HEK293 (cell line): ENCODE data around the gene SH3GLB2.

Source experiments
- CTCF ChIA-PET: fragments of 350-600 bp; formaldehyde crosslinking; extraction: SDS; loops from one replicate; lab custom pipeline; 2021; ENCODE audit warnings: antibody characterized with exemption; lab: Yijun Ruan, JAX
- POLR2A ChIA-PET: fragments of 300-600 bp; formaldehyde crosslinking; extraction: SDS; loops from one replicate; lab custom pipeline; 2020; ENCODE audit warnings: antibody characterized with exemption, inconsistent platforms; lab: Yijun Ruan, JAX
- H3K27ac ChIP-seq: fragments of 200-500 bp; sonication (Bioruptor generic); 2 replicates; pipeline ENCODE4 v1.5.1; 2014; ENCODE audit warnings: low read depth, low read length, control low read depth, inconsistent platforms; ENCODE audit errors: extremely low read depth
- H3K36me3 ChIP-seq, 2 experiments: fragments of 200-500 bp in 1 of 2; sonication (Bioruptor generic) in 1 of 2; 1 replicate in 1 of 2; 2 replicates in 1 of 2; pipeline ENCODE4 v1.5.1; 2014 to 2017; ENCODE audit warnings: inconsistent platforms in 2 of 2, low read length in 2 of 2; ENCODE audit not compliant: control insufficient read depth in 2 of 2, insufficient read depth in 1 of 2
- H3K4me1 ChIP-seq: fragments of 200-500 bp; sonication (Bioruptor generic); 2 replicates; pipeline ENCODE4 v1.5.1; 2014; ENCODE audit warnings: mild to moderate bottlenecking, low read length, inconsistent platforms; ENCODE audit not compliant: control insufficient read depth, insufficient read depth
- H3K4me3 ChIP-seq: 2 replicates; pipeline ENCODE4 v1.5.1; 2011; ENCODE audit warnings: low read depth, mild to moderate bottlenecking, control low read depth, low read length, moderate library complexity
- H3K9me3 ChIP-seq: fragments of 200-500 bp; sonication (Bioruptor generic); 2 replicates; pipeline ENCODE4 v1.5.1; 2014; ENCODE audit warnings: low read depth, low read length, inconsistent platforms; ENCODE audit not compliant: control insufficient read depth, insufficient read depth
- GLI4 ChIP-seq: fragments of 450-650 bp; formaldehyde crosslinking; IDR thresholded peaks from 2 replicates; pipeline ENCODE4 v1.5.1; 2016; ENCODE audit warnings: missing biosample characterization, missing genetic modification characterization
- GLIS1 ChIP-seq: fragments of 450-650 bp; formaldehyde crosslinking; IDR thresholded peaks from 2 replicates; pipeline ENCODE4 v1.5.1; 2016; ENCODE audit warnings: missing biosample characterization, missing genetic modification characterization
- KLF10 ChIP-seq: fragments of 450-650 bp; IDR thresholded peaks from 2 replicates; pipeline ENCODE4 v1.5.1; 2018; ENCODE audit warnings: missing biosample characterization, mild to moderate bottlenecking, missing genetic modification characterization
- KLF8 ChIP-seq: fragments of 450-650 bp; formaldehyde crosslinking; IDR thresholded peaks from 2 replicates; pipeline ENCODE4 v1.5.1; 2016; ENCODE audit warnings: missing biosample characterization, missing genetic modification characterization
- MEIS1 ChIP-seq: sonication (generic); formaldehyde crosslinking; IDR thresholded peaks from 2 replicates; pipeline ENCODE4 v1.8.1; 2022; ENCODE audit warnings: missing genetic modification reagents, mild to moderate bottlenecking, borderline replicate concordance
- OVOL3 ChIP-seq: fragments of 450-650 bp; formaldehyde crosslinking; IDR thresholded peaks from 2 replicates; pipeline ENCODE4 v1.5.1; 2016; ENCODE audit warnings: missing biosample characterization, missing genetic modification characterization
- REPIN1 ChIP-seq: fragments of 450-650 bp; formaldehyde crosslinking; IDR thresholded peaks from 2 replicates; pipeline ENCODE4 v1.5.1; 2017; ENCODE audit warnings: missing biosample characterization, missing genetic modification characterization, low read depth
- ZNF114 ChIP-seq: fragments of 450-650 bp; formaldehyde crosslinking; IDR thresholded peaks from 2 replicates; pipeline ENCODE4 v1.5.0; 2017; ENCODE audit warnings: missing biosample characterization, missing genetic modification characterization
- ZNF121 ChIP-seq: fragments of 450-650 bp; formaldehyde crosslinking; IDR thresholded peaks from 2 replicates; pipeline ENCODE4 v1.5.1; 2016; ENCODE audit warnings: missing biosample characterization, missing genetic modification characterization
- ZNF169 ChIP-seq: fragments of 450-650 bp; formaldehyde crosslinking; IDR thresholded peaks from 2 replicates; pipeline ENCODE4 v1.5.1; 2016; ENCODE audit warnings: missing biosample characterization, missing genetic modification characterization
- ZNF324 ChIP-seq: fragments of 450-650 bp; formaldehyde crosslinking; IDR thresholded peaks from 2 replicates; pipeline ENCODE4 v1.5.1; 2016; ENCODE audit warnings: missing biosample characterization, missing genetic modification characterization
- ZNF423 ChIP-seq: fragments of 450-650 bp; formaldehyde crosslinking; IDR thresholded peaks from 2 replicates; pipeline ENCODE4 v1.5.1; 2016; ENCODE audit warnings: missing biosample characterization, missing genetic modification characterization
- ZNF521 ChIP-seq: fragments of 450-650 bp; formaldehyde crosslinking; IDR thresholded peaks from 2 replicates; pipeline ENCODE4 v1.5.1; 2017; ENCODE audit warnings: missing biosample characterization, mild to moderate bottlenecking, missing genetic modification characterization
- ZNF544 ChIP-seq: fragments of 450-650 bp; formaldehyde crosslinking; IDR thresholded peaks from 2 replicates; pipeline ENCODE4 v1.5.0; 2017; ENCODE audit warnings: missing biosample characterization, missing genetic modification characterization
- ZNF555 ChIP-seq: fragments of 450-650 bp; formaldehyde crosslinking; conservative IDR thresholded peaks from 2 replicates; pipeline ENCODE4 v1.5.1; 2017; ENCODE audit warnings: missing biosample characterization, mild to moderate bottlenecking, missing genetic modification characterization, inconsistent platforms
- ZNF561 ChIP-seq: fragments of 450-650 bp; IDR thresholded peaks from 2 replicates; pipeline ENCODE4 v1.5.1; 2018; ENCODE audit warnings: missing biosample characterization, missing genetic modification characterization, borderline replicate concordance
- ZNF596 ChIP-seq: fragments of 450-650 bp; IDR thresholded peaks from 2 replicates; pipeline ENCODE4 v1.5.0; 2018; ENCODE audit warnings: missing biosample characterization, mild to moderate bottlenecking, missing genetic modification characterization, moderate library complexity
- ZNF623 ChIP-seq: fragments of 450-650 bp; formaldehyde crosslinking; IDR thresholded peaks from 2 replicates; pipeline ENCODE4 v1.5.1; 2016; ENCODE audit warnings: missing biosample characterization, missing genetic modification characterization
- ZNF677 ChIP-seq: fragments of 450-650 bp; IDR thresholded peaks from 2 replicates; pipeline ENCODE4 v1.5.0; 2018; ENCODE audit warnings: missing biosample characterization, mild to moderate bottlenecking, missing genetic modification characterization, moderate library complexity
- TF ChIP-seq, protein P1 (sequence below): fragments of 450-650 bp; IDR thresholded peaks from 2 replicates; pipeline ENCODE4 v1.5.1; 2018; ENCODE audit warnings: missing biosample characterization, mild to moderate bottlenecking, missing genetic modification characterization
- TF ChIP-seq, protein P2 (sequence below): fragments of 450-650 bp; formaldehyde crosslinking; IDR thresholded peaks from 2 replicates; pipeline ENCODE4 v1.5.1; 2017; ENCODE audit warnings: missing biosample characterization, missing genetic modification characterization
- TF ChIP-seq, protein P3 (sequence below): fragments of 450-650 bp; formaldehyde crosslinking; IDR thresholded peaks from 2 replicates; pipeline ENCODE4 v1.5.1; 2016; ENCODE audit warnings: missing biosample characterization, missing genetic modification characterization
- TF ChIP-seq, protein P4 (sequence below): fragments of 450-650 bp; formaldehyde crosslinking; IDR thresholded peaks from 2 replicates; pipeline ENCODE4 v1.5.1; 2016; ENCODE audit warnings: missing biosample characterization, missing genetic modification characterization, borderline replicate concordance
- TF ChIP-seq, protein P5 (sequence below): fragments of 450-650 bp; formaldehyde crosslinking; IDR thresholded peaks from 2 replicates; pipeline ENCODE4 v1.5.1; 2016; ENCODE audit warnings: missing biosample characterization, missing genetic modification characterization
- TF ChIP-seq, protein P6 (sequence below): fragments of 450-650 bp; formaldehyde crosslinking; IDR thresholded peaks from 2 replicates; pipeline ENCODE4 v1.5.1; 2016; ENCODE audit warnings: missing biosample characterization, missing genetic modification characterization

Gene SH3GLB2

DNA sequence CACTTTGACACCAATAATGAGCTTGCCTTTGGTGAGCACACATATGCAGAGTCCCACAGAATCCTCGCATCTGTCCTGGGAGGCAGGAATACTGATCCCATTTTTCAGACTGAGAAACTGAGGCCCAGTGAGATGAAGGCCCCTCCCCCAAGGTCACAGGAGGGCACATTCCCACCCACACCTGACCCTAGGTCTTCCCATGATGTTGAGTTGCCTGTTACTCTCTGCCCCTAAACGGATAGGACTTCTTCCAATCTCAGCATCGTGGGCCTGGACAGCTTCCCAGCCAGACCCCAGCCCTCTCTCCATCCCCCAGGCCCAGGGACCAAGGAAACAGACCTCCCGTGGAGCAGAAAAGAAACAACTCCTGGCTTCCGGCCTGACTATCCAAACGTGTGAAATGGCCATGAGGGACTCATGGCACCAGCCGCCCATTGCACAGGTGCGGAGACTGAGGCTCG is 877 bp downstream of the SH3GLB2 start (continued):
- TF ChIP-seq, protein P1, sequence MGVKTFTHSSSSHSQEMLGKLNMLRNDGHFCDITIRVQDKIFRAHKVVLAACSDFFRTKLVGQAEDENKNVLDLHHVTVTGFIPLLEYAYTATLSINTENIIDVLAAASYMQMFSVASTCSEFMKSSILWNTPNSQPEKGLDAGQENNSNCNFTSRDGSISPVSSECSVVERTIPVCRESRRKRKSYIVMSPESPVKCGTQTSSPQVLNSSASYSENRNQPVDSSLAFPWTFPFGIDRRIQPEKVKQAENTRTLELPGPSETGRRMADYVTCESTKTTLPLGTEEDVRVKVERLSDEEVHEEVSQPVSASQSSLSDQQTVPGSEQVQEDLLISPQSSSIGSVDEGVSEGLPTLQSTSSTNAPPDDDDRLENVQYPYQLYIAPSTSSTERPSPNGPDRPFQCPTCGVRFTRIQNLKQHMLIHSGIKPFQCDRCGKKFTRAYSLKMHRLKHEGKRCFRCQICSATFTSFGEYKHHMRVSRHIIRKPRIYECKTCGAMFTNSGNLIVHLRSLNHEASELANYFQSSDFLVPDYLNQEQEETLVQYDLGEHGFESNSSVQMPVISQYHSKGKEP (tag by site-specific recombination): no peak
- TF ChIP-seq KLF8 (tag by site-specific recombination) (peak; percentile 25; the same call in 1 of the 2 replicates), ZNF521 (no peak), OVOL3 (tag by site-specific recombination) (no peak)

DNA sequence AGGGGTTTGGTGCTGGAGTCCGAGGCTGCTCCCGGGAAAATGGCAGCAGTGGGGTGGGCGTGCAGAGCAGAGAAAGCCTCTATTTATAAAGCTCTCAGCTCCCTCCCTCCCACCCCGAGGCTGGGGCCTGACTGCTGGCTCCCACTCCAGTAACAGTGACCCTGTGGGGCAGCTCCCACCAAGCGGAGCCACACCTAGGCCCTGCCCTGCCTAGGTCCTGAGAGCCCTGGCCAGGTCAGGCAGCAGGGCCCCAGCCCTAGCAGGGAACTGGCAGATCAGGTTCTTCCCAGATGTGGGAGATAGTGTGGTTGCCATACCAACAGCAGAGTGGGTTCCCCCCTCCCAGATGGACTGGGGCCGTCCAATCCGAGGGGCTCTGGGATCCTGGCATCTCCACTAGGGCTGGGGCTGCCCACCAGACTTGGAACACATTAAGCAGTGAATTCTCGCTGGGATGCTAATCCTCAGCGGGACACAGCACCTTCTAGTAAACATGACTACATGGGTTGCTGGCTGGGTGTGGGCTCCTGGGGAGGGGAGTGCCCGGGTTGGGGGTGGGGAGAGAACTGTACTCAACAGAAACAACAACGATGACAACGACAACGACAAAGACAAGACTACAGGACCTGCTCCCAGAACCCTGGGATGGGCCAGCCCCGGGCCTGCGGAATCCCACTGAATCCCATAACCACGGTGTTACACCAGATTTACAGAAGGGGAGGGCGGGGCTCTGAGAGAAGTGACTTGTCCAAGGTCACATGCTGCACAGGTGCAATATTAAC is 1.5 kb downstream of the SH3GLB2 start:
- no peaks in the 10 kb centered on the region for H3K9me3 ChIP-seq
- H3K4me1 ChIP-seq: no peaks in the 10 kb centered on the region
- no peak overlapping the region; the same call in 1 of the 2 replicates for H3K27ac ChIP-seq
- peak overlapping the region; percentile 74 for H3K4me3 ChIP-seq
- POLR2A ChIA-PET: interaction anchor here (0.5 kb wide), 1 partner anchor 1056 kb away, joined by 4 read pairs; no protein-coding TSS in a partner anchor
- H3K36me3 ChIP-seq: no peaks in the 10 kb centered on the region
- CTCF ChIA-PET: interaction anchor here (0.5 kb wide), 1 partner anchor 20 kb away, joined by 3 read pairs; no protein-coding TSS in a partner anchor
- TF ChIP-seq, protein P2, sequence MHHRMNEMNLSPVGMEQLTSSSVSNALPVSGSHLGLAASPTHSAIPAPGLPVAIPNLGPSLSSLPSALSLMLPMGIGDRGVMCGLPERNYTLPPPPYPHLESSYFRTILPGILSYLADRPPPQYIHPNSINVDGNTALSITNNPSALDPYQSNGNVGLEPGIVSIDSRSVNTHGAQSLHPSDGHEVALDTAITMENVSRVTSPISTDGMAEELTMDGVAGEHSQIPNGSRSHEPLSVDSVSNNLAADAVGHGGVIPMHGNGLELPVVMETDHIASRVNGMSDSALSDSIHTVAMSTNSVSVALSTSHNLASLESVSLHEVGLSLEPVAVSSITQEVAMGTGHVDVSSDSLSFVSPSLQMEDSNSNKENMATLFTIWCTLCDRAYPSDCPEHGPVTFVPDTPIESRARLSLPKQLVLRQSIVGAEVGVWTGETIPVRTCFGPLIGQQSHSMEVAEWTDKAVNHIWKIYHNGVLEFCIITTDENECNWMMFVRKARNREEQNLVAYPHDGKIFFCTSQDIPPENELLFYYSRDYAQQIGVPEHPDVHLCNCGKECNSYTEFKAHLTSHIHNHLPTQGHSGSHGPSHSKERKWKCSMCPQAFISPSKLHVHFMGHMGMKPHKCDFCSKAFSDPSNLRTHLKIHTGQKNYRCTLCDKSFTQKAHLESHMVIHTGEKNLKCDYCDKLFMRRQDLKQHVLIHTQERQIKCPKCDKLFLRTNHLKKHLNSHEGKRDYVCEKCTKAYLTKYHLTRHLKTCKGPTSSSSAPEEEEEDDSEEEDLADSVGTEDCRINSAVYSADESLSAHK: no peak
- TF ChIP-seq, protein P3, sequence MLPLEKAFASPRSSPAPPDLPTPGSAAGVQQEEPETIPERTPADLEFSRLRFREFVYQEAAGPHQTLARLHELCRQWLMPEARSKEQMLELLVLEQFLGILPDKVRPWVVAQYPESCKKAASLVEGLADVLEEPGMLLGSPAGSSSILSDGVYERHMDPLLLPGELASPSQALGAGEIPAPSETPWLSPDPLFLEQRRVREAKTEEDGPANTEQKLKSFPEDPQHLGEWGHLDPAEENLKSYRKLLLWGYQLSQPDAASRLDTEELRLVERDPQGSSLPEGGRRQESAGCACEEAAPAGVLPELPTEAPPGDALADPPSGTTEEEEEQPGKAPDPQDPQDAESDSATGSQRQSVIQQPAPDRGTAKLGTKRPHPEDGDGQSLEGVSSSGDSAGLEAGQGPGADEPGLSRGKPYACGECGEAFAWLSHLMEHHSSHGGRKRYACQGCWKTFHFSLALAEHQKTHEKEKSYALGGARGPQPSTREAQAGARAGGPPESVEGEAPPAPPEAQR (tag by site-specific recombination): no peak
- TF ChIP-seq ZNF544 (no peak), ZNF423 (no peak), ZNF324 (tag by site-specific recombination) (no peak), ZNF596 (tag by site-specific recombination) (no peak), KLF8 (tag by site-specific recombination) (peak; percentile 55; the same call in 1 of the 2 replicates), ZNF561 (tag by site-specific recombination) (no peak), KLF10 (tag by site-specific recombination) (no peak), ZNF555 (no peak), ZNF121 (tag by site-specific recombination) (no peak), OVOL3 (tag by site-specific recombination) (no peak), ZNF677 (tag by site-specific recombination) (no peak), GLI4 (no peak), REPIN1 (no peak), ZNF169 (tag by site-specific recombination) (no peak), ZNF114 (tag by site-specific recombination) (no peak), ZNF623 (no peak), MEIS1 (CRISPR knock-in tag) (no peak), GLIS1 (tag by site-specific recombination) (peak; percentile 51; the same call in 1 of the 2 replicates)
- TF ChIP-seq, protein P4, sequence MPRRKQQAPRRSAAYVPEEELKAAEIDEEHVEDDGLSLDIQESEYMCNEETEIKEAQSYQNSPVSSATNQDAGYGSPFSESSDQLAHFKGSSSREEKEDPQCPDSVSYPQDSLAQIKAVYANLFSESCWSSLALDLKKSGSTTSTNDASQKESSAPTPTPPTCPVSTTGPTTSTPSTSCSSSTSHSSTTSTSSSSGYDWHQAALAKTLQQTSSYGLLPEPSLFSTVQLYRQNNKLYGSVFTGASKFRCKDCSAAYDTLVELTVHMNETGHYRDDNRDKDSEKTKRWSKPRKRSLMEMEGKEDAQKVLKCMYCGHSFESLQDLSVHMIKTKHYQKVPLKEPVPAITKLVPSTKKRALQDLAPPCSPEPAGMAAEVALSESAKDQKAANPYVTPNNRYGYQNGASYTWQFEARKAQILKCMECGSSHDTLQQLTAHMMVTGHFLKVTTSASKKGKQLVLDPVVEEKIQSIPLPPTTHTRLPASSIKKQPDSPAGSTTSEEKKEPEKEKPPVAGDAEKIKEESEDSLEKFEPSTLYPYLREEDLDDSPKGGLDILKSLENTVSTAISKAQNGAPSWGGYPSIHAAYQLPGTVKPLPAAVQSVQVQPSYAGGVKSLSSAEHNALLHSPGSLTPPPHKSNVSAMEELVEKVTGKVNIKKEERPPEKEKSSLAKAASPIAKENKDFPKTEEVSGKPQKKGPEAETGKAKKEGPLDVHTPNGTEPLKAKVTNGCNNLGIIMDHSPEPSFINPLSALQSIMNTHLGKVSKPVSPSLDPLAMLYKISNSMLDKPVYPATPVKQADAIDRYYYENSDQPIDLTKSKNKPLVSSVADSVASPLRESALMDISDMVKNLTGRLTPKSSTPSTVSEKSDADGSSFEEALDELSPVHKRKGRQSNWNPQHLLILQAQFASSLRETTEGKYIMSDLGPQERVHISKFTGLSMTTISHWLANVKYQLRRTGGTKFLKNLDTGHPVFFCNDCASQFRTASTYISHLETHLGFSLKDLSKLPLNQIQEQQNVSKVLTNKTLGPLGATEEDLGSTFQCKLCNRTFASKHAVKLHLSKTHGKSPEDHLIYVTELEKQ: no peak
- TF ChIP-seq, protein P5, sequence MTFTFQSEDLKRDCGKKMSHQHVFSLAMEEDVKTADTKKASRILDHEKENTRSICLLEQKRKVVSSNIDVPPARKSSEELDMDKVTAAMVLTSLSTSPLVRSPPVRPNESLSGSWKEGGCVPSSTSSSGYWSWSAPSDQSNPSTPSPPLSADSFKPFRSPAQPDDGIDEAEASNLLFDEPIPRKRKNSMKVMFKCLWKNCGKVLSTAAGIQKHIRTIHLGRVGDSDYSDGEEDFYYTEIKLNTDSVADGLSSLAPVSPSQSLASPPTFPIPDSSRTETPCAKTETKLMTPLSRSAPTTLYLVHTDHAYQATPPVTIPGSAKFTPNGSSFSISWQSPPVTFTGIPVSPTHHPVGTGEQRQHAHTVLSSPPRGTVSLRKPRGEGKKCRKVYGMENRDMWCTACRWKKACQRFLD (tag by site-specific recombination): no peak
- TF ChIP-seq, protein P6, sequence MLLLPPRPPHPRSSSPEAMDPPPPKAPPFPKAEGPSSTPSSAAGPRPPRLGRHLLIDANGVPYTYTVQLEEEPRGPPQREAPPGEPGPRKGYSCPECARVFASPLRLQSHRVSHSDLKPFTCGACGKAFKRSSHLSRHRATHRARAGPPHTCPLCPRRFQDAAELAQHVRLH (tag by site-specific recombination): no peak
